ENCODE results near the gene OAT.

OAT gene

GRCh38 chr10:124425227-124425962, 6.7 kb upstream of the OAT start:
- H3K4me3 ChIP-seq (ENCODE audit: low read length in 2 of 2), result no peak overlapping the region
- peaks cover 7% of the 10 kb centered on the region in 2 donors for H3K27me3 ChIP-seq (ENCODE audit: control insufficient read depth in 2 of 2, insufficient read depth in 2 of 2, low read length in 2 of 2)
- no peaks in the 10 kb centered on the region for H3K9me3 ChIP-seq (ENCODE audit: control insufficient read depth in 2 of 2, low read length in 2 of 2)
- no peak overlapping the region for H3K9ac ChIP-seq (ENCODE audit: low read depth in 1 of 2, low read length in 2 of 2)
- no peaks in the 10 kb centered on the region for H3K36me3 ChIP-seq (ENCODE audit: control insufficient read depth in 2 of 2, insufficient read depth in 2 of 2, low read length in 2 of 2)
- no peak overlapping the region for H3K27ac ChIP-seq (ENCODE audit: low read depth in 2 of 2, low read length in 2 of 2)
- peaks cover 0 to under 1% of the 10 kb centered on the region in 2 donors for H3K4me1 ChIP-seq (ENCODE audit: control insufficient read depth in 2 of 2, insufficient read depth in 2 of 2, low read length in 2 of 2)

- H3K9ac ChIP-seq (ENCODE audit: low read depth in 1 of 2, low read length in 2 of 2), result no peak overlapping the region
- no peaks in the 10 kb centered on the region for H3K36me3 ChIP-seq (ENCODE audit: control insufficient read depth in 2 of 2, insufficient read depth in 2 of 2, low read length in 2 of 2)
- no peak overlapping the region for H3K27ac ChIP-seq (ENCODE audit: low read depth in 2 of 2, low read length in 2 of 2)
- peaks cover 3 to 6% of the 10 kb centered on the region in 2 donors for H3K4me1 ChIP-seq (ENCODE audit: control insufficient read depth in 2 of 2, insufficient read depth in 2 of 2, low read length in 2 of 2)
- H3K4me3 ChIP-seq (ENCODE audit: low read length in 2 of 2), result no peak overlapping the region
- H3K9me3 ChIP-seq (ENCODE audit: control insufficient read depth in 2 of 2, low read length in 2 of 2), result no peaks in the 10 kb centered on the region
- peaks cover 0 to 7% of the 10 kb centered on the region in 2 donors for H3K27me3 ChIP-seq (ENCODE audit: control insufficient read depth in 2 of 2, insufficient read depth in 2 of 2, low read length in 2 of 2)
Observed at GRCh38 chr10:124423813-124424212, 5.1 kb upstream of the OAT start.

- no peak overlapping the region for H3K4me3 ChIP-seq (ENCODE audit: low read length in 2 of 2)
- H3K27me3 ChIP-seq (ENCODE audit: control insufficient read depth in 2 of 2, insufficient read depth in 2 of 2, low read length in 2 of 2), result peaks cover 0 to 7% of the 10 kb centered on the region in 2 donors
- peaks cover 6% of the 10 kb centered on the region in 2 donors for H3K4me1 ChIP-seq (ENCODE audit: control insufficient read depth in 2 of 2, insufficient read depth in 2 of 2, low read length in 2 of 2)
- H3K9ac ChIP-seq (ENCODE audit: low read depth in 1 of 2, low read length in 2 of 2), result no peak overlapping the region
- H3K9me3 ChIP-seq (ENCODE audit: control insufficient read depth in 2 of 2, low read length in 2 of 2), result no peaks in the 10 kb centered on the region
- H3K36me3 ChIP-seq (ENCODE audit: control insufficient read depth in 2 of 2, insufficient read depth in 2 of 2, low read length in 2 of 2), result no peaks in the 10 kb centered on the region
- no peak overlapping the region for H3K27ac ChIP-seq (ENCODE audit: low read depth in 2 of 2, low read length in 2 of 2)
Observed at GRCh38 chr10:124422742-124423141, 4.0 kb upstream of the OAT start.

- Histone ChIP-seq H3K4me3 (ENCODE audit: low read length in 2 of 2) (no peak overlapping the region), H3K9ac (ENCODE audit: low read depth in 1 of 2, low read length in 2 of 2) (no peak overlapping the region), H3K9me3 (ENCODE audit: control insufficient read depth in 2 of 2, low read length in 2 of 2) (no peaks in the 10 kb centered on the region), H3K27ac (ENCODE audit: low read depth in 2 of 2, low read length in 2 of 2) (no peak overlapping the region), H3K27me3 (ENCODE audit: control insufficient read depth in 2 of 2, insufficient read depth in 2 of 2, low read length in 2 of 2) (peaks cover 0 to 7% of the 10 kb centered on the region in 2 donors), H3K36me3 (ENCODE audit: control insufficient read depth in 2 of 2, insufficient read depth in 2 of 2, low read length in 2 of 2) (no peaks in the 10 kb centered on the region), H3K4me1 (ENCODE audit: control insufficient read depth in 2 of 2, insufficient read depth in 2 of 2, low read length in 2 of 2) (peaks cover 11 to 13% of the 10 kb centered on the region in 2 donors)
Observed at GRCh38 chr10:124420254-124420653, 1.5 kb upstream of the OAT start.

GRCh38 chr10:124419635-124420034, 912 bp upstream of the OAT start:
- H3K4me3 ChIP-seq (ENCODE audit: low read length in 2 of 2), result peak overlapping the region in 1 of 2 donors; percentile 76
- peaks cover 0 to 7% of the 10 kb centered on the region in 2 donors for H3K27me3 ChIP-seq (ENCODE audit: control insufficient read depth in 2 of 2, insufficient read depth in 2 of 2, low read length in 2 of 2)
- H3K36me3 ChIP-seq (ENCODE audit: control insufficient read depth in 2 of 2, insufficient read depth in 2 of 2, low read length in 2 of 2), result no peaks in the 10 kb centered on the region
- no peaks in the 10 kb centered on the region for H3K9me3 ChIP-seq (ENCODE audit: control insufficient read depth in 2 of 2, low read length in 2 of 2)
- peak overlapping the region in 1 of 2 donors; percentile 76 for H3K9ac ChIP-seq (ENCODE audit: low read depth in 1 of 2, low read length in 2 of 2)
- no peak overlapping the region for H3K27ac ChIP-seq (ENCODE audit: low read depth in 2 of 2, low read length in 2 of 2)
- H3K4me1 ChIP-seq (ENCODE audit: control insufficient read depth in 2 of 2, insufficient read depth in 2 of 2, low read length in 2 of 2), result peaks cover 11 to 13% of the 10 kb centered on the region in 2 donors

- H3K9ac ChIP-seq (ENCODE audit: low read depth in 1 of 2, low read length in 2 of 2), result peak overlapping the region; percentile 63 to 76
- peak overlapping the region; percentile 75 to 76 for H3K4me3 ChIP-seq (ENCODE audit: low read length in 2 of 2)
- H3K4me1 ChIP-seq (ENCODE audit: control insufficient read depth in 2 of 2, insufficient read depth in 2 of 2, low read length in 2 of 2), result peaks cover 11 to 13% of the 10 kb centered on the region in 2 donors
- peak overlapping the region; percentile 76 to 82 for H3K27ac ChIP-seq (ENCODE audit: low read depth in 2 of 2, low read length in 2 of 2)
- no peaks in the 10 kb centered on the region for H3K9me3 ChIP-seq (ENCODE audit: control insufficient read depth in 2 of 2, low read length in 2 of 2)
- peaks cover 0 to 4% of the 10 kb centered on the region in 2 donors for H3K27me3 ChIP-seq (ENCODE audit: control insufficient read depth in 2 of 2, insufficient read depth in 2 of 2, low read length in 2 of 2)
- no peaks in the 10 kb centered on the region for H3K36me3 ChIP-seq (ENCODE audit: control insufficient read depth in 2 of 2, insufficient read depth in 2 of 2, low read length in 2 of 2)
Observed at GRCh38 chr10:124417895-124418725, 613 bp downstream of the OAT start.

- H3K27ac ChIP-seq (ENCODE audit: low read depth in 2 of 2, low read length in 2 of 2), result no peak overlapping the region
- peaks cover 11 to 14% of the 10 kb centered on the region in 2 donors for H3K4me1 ChIP-seq (ENCODE audit: control insufficient read depth in 2 of 2, insufficient read depth in 2 of 2, low read length in 2 of 2)
Observed at GRCh38 chr10:124416733-124417132, 2.0 kb downstream of the OAT start.

GRCh38 chr10:124415210-124415609, 3.5 kb downstream of the OAT start:
- Histone ChIP-seq H3K27ac (ENCODE audit: low read depth in 2 of 2, low read length in 2 of 2) (no peak overlapping the region), H3K27me3 (ENCODE audit: control insufficient read depth in 2 of 2, insufficient read depth in 2 of 2, low read length in 2 of 2) (no peaks in the 10 kb centered on the region), H3K4me3 (ENCODE audit: low read length in 2 of 2) (no peak overlapping the region), H3K9me3 (ENCODE audit: control insufficient read depth in 2 of 2, low read length in 2 of 2) (no peaks in the 10 kb centered on the region), H3K36me3 (ENCODE audit: control insufficient read depth in 2 of 2, insufficient read depth in 2 of 2, low read length in 2 of 2) (no peaks in the 10 kb centered on the region), H3K4me1 (ENCODE audit: control insufficient read depth in 2 of 2, insufficient read depth in 2 of 2, low read length in 2 of 2) (peaks cover 8 to 14% of the 10 kb centered on the region in 2 donors), H3K9ac (ENCODE audit: low read depth in 1 of 2, low read length in 2 of 2) (no peak overlapping the region)

More at GRCh38 chr10:124416733-124417132, 2.0 kb downstream of the OAT start:
- H3K27me3 ChIP-seq (ENCODE audit: control insufficient read depth in 2 of 2, insufficient read depth in 2 of 2, low read length in 2 of 2), result no peaks in the 10 kb centered on the region
- H3K9ac ChIP-seq (ENCODE audit: low read depth in 1 of 2, low read length in 2 of 2), result no peak overlapping the region
- H3K9me3 ChIP-seq (ENCODE audit: control insufficient read depth in 2 of 2, low read length in 2 of 2), result no peaks in the 10 kb centered on the region
- H3K4me3 ChIP-seq (ENCODE audit: low read length in 2 of 2), result no peak overlapping the region
- no peaks in the 10 kb centered on the region for H3K36me3 ChIP-seq (ENCODE audit: control insufficient read depth in 2 of 2, insufficient read depth in 2 of 2, low read length in 2 of 2)

- peaks cover 0 to 2% of the 10 kb centered on the region in 2 donors for H3K36me3 ChIP-seq (ENCODE audit: control insufficient read depth in 2 of 2, insufficient read depth in 2 of 2, low read length in 2 of 2)
- H3K4me1 ChIP-seq (ENCODE audit: control insufficient read depth in 2 of 2, insufficient read depth in 2 of 2, low read length in 2 of 2), result peaks cover 5 to 12% of the 10 kb centered on the region in 2 donors
- H3K27ac ChIP-seq (ENCODE audit: low read depth in 2 of 2, low read length in 2 of 2), result no peak overlapping the region
- no peak overlapping the region for H3K9ac ChIP-seq (ENCODE audit: low read depth in 1 of 2, low read length in 2 of 2)
- no peaks in the 10 kb centered on the region for H3K9me3 ChIP-seq (ENCODE audit: control insufficient read depth in 2 of 2, low read length in 2 of 2)
- H3K27me3 ChIP-seq (ENCODE audit: control insufficient read depth in 2 of 2, insufficient read depth in 2 of 2, low read length in 2 of 2), result no peaks in the 10 kb centered on the region
- H3K4me3 ChIP-seq (ENCODE audit: low read length in 2 of 2), result no peak overlapping the region
Observed at GRCh38 chr10:124414076-124414475, 4.6 kb downstream of the OAT start.

GRCh38 chr10:124409696-124410095, 9.0 kb downstream of the OAT start:
- Histone ChIP-seq H3K27ac (ENCODE audit: low read depth in 2 of 2, low read length in 2 of 2) (no peak overlapping the region), H3K9ac (ENCODE audit: low read depth in 1 of 2, low read length in 2 of 2) (no peak overlapping the region), H3K27me3 (ENCODE audit: control insufficient read depth in 2 of 2, insufficient read depth in 2 of 2, low read length in 2 of 2) (no peaks in the 10 kb centered on the region), H3K4me3 (ENCODE audit: low read length in 2 of 2) (no peak overlapping the region), H3K36me3 (ENCODE audit: control insufficient read depth in 2 of 2, insufficient read depth in 2 of 2, low read length in 2 of 2) (peaks cover 0 to 13% of the 10 kb centered on the region in 2 donors), H3K9me3 (ENCODE audit: control insufficient read depth in 2 of 2, low read length in 2 of 2) (no peaks in the 10 kb centered on the region), H3K4me1 (ENCODE audit: control insufficient read depth in 2 of 2, insufficient read depth in 2 of 2, low read length in 2 of 2) (peaks cover 5 to 9% of the 10 kb centered on the region in 2 donors)
